PC-9 (cell line): ENCODE data around the gene TBC1D16. TPM values are rescaled to one million over a fixed set of nuclear protein-coding genes. Genes with fewer than 3 reads are reported as not detected.

Source experiments
- BruUV-seq: library from RNA; stranded (reverse); fragments of 400-500 nt; replicated peaks from 2 replicates; lab custom pipeline; 2021; lab: Mats Ljungman, UMichigan
- CTCF ChIA-PET: fragments of 300-600 bp; sonication (Branson Sonifier 250); formaldehyde crosslinking; loops from one replicate; lab custom pipeline; 2022; ENCODE audit warnings: antibody characterized with exemption; lab: Charles Lee
- POLR2A ChIA-PET: fragments of 300-600 bp; sonication (Branson Sonifier 250); formaldehyde crosslinking; loops from one replicate; lab custom pipeline; 2022; ENCODE audit warnings: antibody characterized with exemption; ENCODE audit not compliant: unreplicated experiment; lab: Charles Lee
- DNase-seq, 2 experiments: peaks; one replicate each; pipeline versions ENCODE4 v3.0.0 to v3.0.0-alpha.2; 2015 to 2022; ENCODE audit warnings: mixed read lengths in 1 of 2
- H2AFZ ChIP-seq: fragments of 200-600 bp; sonication (generic); 2 replicates; pipeline ENCODE4 v1.8.1; 2017; ENCODE audit warnings: antibody characterized with exemption
- H3F3A ChIP-seq: fragments of 200-600 bp; sonication (generic); 2 replicates; pipeline ENCODE4 v1.8.1; 2017; ENCODE audit warnings: antibody characterized with exemption, mild to moderate bottlenecking, low read depth; ENCODE audit not compliant: insufficient read depth
- H3K27ac ChIP-seq: fragments of 200-600 bp; sonication (generic); 2 replicates; pipeline ENCODE4 v1.6.1; 2016; ENCODE audit warnings: mixed run types
- H3K27me3 ChIP-seq: fragments of 200-600 bp; sonication (generic); 2 replicates; pipeline ENCODE4 v1.6.1; 2016; ENCODE audit warnings: low read depth, mixed run types; ENCODE audit not compliant: insufficient read depth
- H3K36me3 ChIP-seq: fragments of 200-600 bp; sonication (generic); 2 replicates; pipeline ENCODE4 v1.6.1; 2016; ENCODE audit warnings: low read depth, mixed run types
- H3K4me1 ChIP-seq: fragments of 200-600 bp; sonication (generic); replicated peaks from 2 replicates; pipeline ENCODE4 v1.6.1; 2016; ENCODE audit warnings: mixed run types; ENCODE audit not compliant: insufficient read depth
- H3K4me2 ChIP-seq: fragments of 200-600 bp; sonication (generic); 2 replicates; pipeline ENCODE4 v1.6.1; 2017; ENCODE audit warnings: mixed run types
- H3K4me3 ChIP-seq: fragments of 200-600 bp; sonication (generic); 2 replicates; pipeline ENCODE4 v1.6.1; 2016; ENCODE audit warnings: mixed run types
- H3K79me2 ChIP-seq: fragments of 200-600 bp; sonication (generic); 2 replicates; pipeline ENCODE4 v1.6.1; 2017; ENCODE audit warnings: low read depth, mixed run types
- H3K9me2 ChIP-seq: fragments of 200-600 bp; sonication (generic); 2 replicates; pipeline ENCODE4 v1.8.1; 2017; ENCODE audit warnings: mild to moderate bottlenecking; ENCODE audit not compliant: insufficient read depth
- H3K9me3 ChIP-seq: fragments of 200-600 bp; sonication (generic); 2 replicates; pipeline ENCODE4 v1.8.1; 2016; ENCODE audit warnings: low read depth; ENCODE audit not compliant: insufficient read depth
- H4K20me1 ChIP-seq: fragments of 200-600 bp; sonication (generic); 2 replicates; pipeline ENCODE4 v1.8.1; 2017; ENCODE audit not compliant: insufficient read depth
- CTCF ChIP-seq: fragments of 200-600 bp; sonication (generic); conservative IDR thresholded peaks from 2 replicates; pipeline ENCODE4 v1.6.1; 2017; ENCODE audit warnings: mixed run types, antibody characterized with exemption, mild to moderate bottlenecking, moderate library complexity
- EZH2 ChIP-seq: fragments of 200-600 bp; sonication (generic); IDR thresholded peaks from 2 replicates; pipeline ENCODE4 v1.8.0; 2017; ENCODE audit warnings: antibody characterized with exemption, low read depth
- intact Hi-C: fragments of 100-400 bp; cut with micrococcal nuclease; formaldehyde crosslinking; loops from one replicate; pipeline ENCODE4 v1.10.0; 2022; ENCODE audit not compliant: unreplicated experiment
- total RNA-seq: library from RNA; stranded (reverse); gene quantifications from 2 replicates; pipeline ENCODE4 v1.2.3, GENCODE V29; 2021

Gene TBC1D16
- total RNA-seq, 1 experiment from 2014 or later = 41.7 TPM

GRCh38 chr17:80082403-80083135 lies 46.9 kb upstream of the TBC1D16 start:
- Histone ChIP-seq H3F3A (no peaks in the 10 kb centered on the region), H3K9me2 (no peaks in the 10 kb centered on the region), H3K79me2 (no peaks in the 10 kb centered on the region), H3K36me3 (no peaks in the 10 kb centered on the region), H4K20me1 (no peaks in the 10 kb centered on the region), H3K27ac (no peak overlapping the region), H3K4me2 (peak overlapping the region; percentile 23), H3K4me1 (no peaks in the 10 kb centered on the region), H3K27me3 (peaks cover 10% of the 10 kb centered on the region; the same call in 1 of the 2 replicates), H3K4me3 (no peak overlapping the region), H2AFZ (no peak overlapping the region), H3K9me3 (no peaks in the 10 kb centered on the region)
- ChIA-PET POLR2A (no interaction called here), CTCF (interaction anchor here (0.6 kb wide), 1 partner anchor 31 kb away, joined by 5 read pairs; no protein-coding TSS in a partner anchor)
- TF ChIP-seq CTCF (peak; percentile 78), EZH2 (no peak)
- intact Hi-C loops = loop anchor here (1.0 to 2.0 kb wide), 2 partner anchors 74 to 170 kb away; no protein-coding TSS in a partner anchor
- no TSS peak for BruUV-seq
- peak in 1 of 2 experiments; percentile 65 for DNase-seq

- Histone ChIP-seq H3F3A (no peaks in the 10 kb centered on the region), H3K4me1 (no peaks in the 10 kb centered on the region), H3K4me3 (no peak overlapping the region), H3K9me3 (no peaks in the 10 kb centered on the region), H4K20me1 (no peaks in the 10 kb centered on the region), H3K27me3 (peaks cover 2% of the 10 kb centered on the region; the same call in 1 of the 2 replicates), H3K9me2 (no peaks in the 10 kb centered on the region), H3K36me3 (no peaks in the 10 kb centered on the region), H2AFZ (no peak overlapping the region), H3K79me2 (no peaks in the 10 kb centered on the region), H3K4me2 (no peak overlapping the region), H3K27ac (no peak overlapping the region)
- POLR2A ChIA-PET = interaction anchor here (0.5 kb wide), 1 partner anchor 284 kb away, joined by 9 read pairs; no protein-coding TSS in a partner anchor
- CTCF ChIA-PET = interaction anchor here (0.6 kb wide), 1 partner anchor 78 kb away, joined by 3 read pairs; no protein-coding TSS in a partner anchor
- no peak for DNase-seq
- BruUV-seq = no TSS peak
- TF ChIP-seq CTCF (no peak), EZH2 (no peak)
- intact Hi-C loops = no loop called here
These were observed 45.9 kb upstream of the TBC1D16 start for GRCh38 chr17:80081596-80081995.

- Histone ChIP-seq H3K9me2 (no peaks in the 10 kb centered on the region), H3K27me3 (no peaks in the 10 kb centered on the region; the same call in 1 of the 2 replicates), H3K79me2 (no peaks in the 10 kb centered on the region), H3K4me2 (no peak overlapping the region), H2AFZ (no peak overlapping the region), H3K27ac (no peak overlapping the region), H3K4me1 (no peaks in the 10 kb centered on the region), H3K36me3 (no peaks in the 10 kb centered on the region), H4K20me1 (no peaks in the 10 kb centered on the region), H3K9me3 (no peaks in the 10 kb centered on the region), H3F3A (no peaks in the 10 kb centered on the region), H3K4me3 (no peak overlapping the region)
- ChIA-PET CTCF (no interaction called here), POLR2A (interaction anchor here (0.7 kb wide), 1 partner anchor 1055 kb away, joined by 4 read pairs; no protein-coding TSS in a partner anchor)
- intact Hi-C loops = no loop called here
- no peak for DNase-seq
- TF ChIP-seq EZH2 (no peak), CTCF (no peak)
- no TSS peak for BruUV-seq
These were observed 44.4 kb upstream of the TBC1D16 start for GRCh38 chr17:80080081-80080480.
